HepG2 (cell line): ENCODE measurements around the gene MCC. TPM values are rescaled to one million over a fixed set of nuclear protein-coding genes. Genes with fewer than 3 reads are reported as not detected.

Source experiments
- ATAC-seq: fragments of 200-7000 bp; cut with Tn5 transposase; 3 replicates; pipeline ENCODE4 v1.9.1; 2020; ENCODE audit warnings: mild to moderate bottlenecking, moderate library complexity
- BruUV-seq: library from RNA; stranded (reverse); fragments of 400-500 nt; replicated peaks from 2 replicates; lab custom pipeline; 2021; lab: Mats Ljungman, UMichigan
- CTCF ChIA-PET: fragments of 300-600 bp; formaldehyde crosslinking; extraction: SDS; loops from one replicate; lab custom pipeline; 2021; ENCODE audit warnings: low total read pairs, inconsistent platforms, low intra/inter-chr PET ratio; lab: Yijun Ruan, JAX
- POLR2A ChIA-PET: fragments of 350-600 bp; sonication (Branson Sonifier 250); formaldehyde crosslinking; loops from one replicate; lab custom pipeline; 2020; ENCODE audit warnings: antibody characterized with exemption, inconsistent platforms; lab: Yijun Ruan, JAX
- DNase-seq: peaks from one replicate; pipeline ENCODE4 v3.0.0-alpha.2; 2015; ENCODE audit warnings: low spot score
- FAIRE-seq: peaks from 3 replicates; lab custom pipeline; 2011; peaks lifted over from hg19 to GRCh38; lab: Jason Lieb, UNC
- H2AFZ ChIP-seq: one replicate; pipeline ENCODE4 v1.6.1; 2011; ENCODE audit warnings: low read length, inconsistent platforms
- H3K27ac ChIP-seq: fragments of 300-600 bp; 3 replicates; pipeline ENCODE4 v1.8.0; 2011; ENCODE audit warnings: mixed run types, mild to moderate bottlenecking, mixed read lengths, low read length, inconsistent platforms; ENCODE audit not compliant: insufficient read depth; ENCODE audit errors: extremely low read length
- H3K27me3 ChIP-seq, 2 experiments: fragments of 200-600 bp in 1 of 2; 2 replicates in 1 of 2; 3 replicates in 1 of 2; pipeline versions ENCODE4 v1.6.0 to v1.8.0; 2011; ENCODE audit warnings: low read length in 2 of 2, mild to moderate bottlenecking in 2 of 2, moderate library complexity in 2 of 2, inconsistent platforms in 1 of 2; ENCODE audit not compliant: insufficient read depth in 2 of 2, control insufficient read depth in 1 of 2
- H3K36me3 ChIP-seq, 2 experiments: fragments of 200-600 bp in 1 of 2; replicated peaks in 1 of 2; 2 replicates in 1 of 2; 3 replicates in 1 of 2; pipeline versions ENCODE4 v1.5.1 to v1.8.0; 2011; ENCODE audit warnings: low read length in 2 of 2, inconsistent platforms in 1 of 2; ENCODE audit not compliant: insufficient read depth in 2 of 2, control insufficient read depth in 1 of 2
- H3K4me1 ChIP-seq: 2 replicates; pipeline ENCODE4 v1.5.1; 2012; ENCODE audit warnings: low read length, inconsistent platforms; ENCODE audit not compliant: insufficient read depth
- H3K4me2 ChIP-seq: 2 replicates; pipeline ENCODE4 v1.6.0; 2011; ENCODE audit warnings: low read depth, low read length, inconsistent platforms
- H3K4me3 ChIP-seq, 3 experiments: fragments of 200-600 bp in 1 of 3; sonication (generic), shearing (Covaris generic) in 1 of 3; replicated peaks in 1 of 3; 2 replicates each; pipeline ENCODE4 v1.5.1; 2011 to 2016; ENCODE audit warnings: low read length in 3 of 3, inconsistent platforms in 2 of 3, low read depth in 2 of 3, mild to moderate bottlenecking in 2 of 3, control low read depth in 1 of 3, mixed read lengths in 1 of 3; ENCODE audit not compliant: insufficient read depth in 1 of 3
- H3K79me2 ChIP-seq: one replicate; pipeline ENCODE4 v1.6.1; 2011; ENCODE audit warnings: low read length, inconsistent platforms; ENCODE audit not compliant: insufficient read depth
- H3K9ac ChIP-seq: 2 replicates; pipeline ENCODE4 v1.6.0; 2011; ENCODE audit warnings: mild to moderate bottlenecking, low read depth, low read length, inconsistent platforms; ENCODE audit not compliant: insufficient read depth
- H3K9me3 ChIP-seq: 2 replicates; pipeline ENCODE4 v1.5.1; 2012; ENCODE audit warnings: mild to moderate bottlenecking, low read length
- H4K20me1 ChIP-seq: 2 replicates; pipeline ENCODE4 v1.6.0; 2011; ENCODE audit warnings: inconsistent platforms, mild to moderate bottlenecking, low read length, moderate library complexity; ENCODE audit not compliant: insufficient read depth
- MAZ ChIP-seq, 2 experiments: sonication (generic) in 1 of 2; formaldehyde crosslinking in 1 of 2; IDR thresholded peaks; 2 replicates each; pipeline versions ENCODE4 v1.5.0 to v1.6.1; 2012 to 2020; ENCODE audit warnings: low read depth in 2 of 2, mild to moderate bottlenecking in 2 of 2, borderline replicate concordance in 1 of 2, improper control_type of control experiment in 1 of 2, low read length in 1 of 2, missing genetic modification reagents in 1 of 2, moderate library complexity in 1 of 2
- REPIN1 ChIP-seq: sonication (generic); formaldehyde crosslinking; IDR thresholded peaks from 2 replicates; pipeline ENCODE4 v1.8.0; 2022; ENCODE audit warnings: missing genetic modification reagents, low read depth, mild to moderate bottlenecking, borderline replicate concordance
- SMARCE1 ChIP-seq: fragments of 450-650 bp; IDR thresholded peaks from 2 replicates; pipeline ENCODE4 v1.6.1; 2017; ENCODE audit warnings: borderline replicate concordance
- TBP ChIP-seq: sonication (generic); formaldehyde crosslinking; IDR thresholded peaks from 2 replicates; pipeline ENCODE4 v1.5.0; 2020; ENCODE audit warnings: missing genetic modification reagents
- TMF1 ChIP-seq: sonication (generic); formaldehyde crosslinking; IDR thresholded peaks from 2 replicates; pipeline ENCODE4 v1.8.1; 2022; ENCODE audit warnings: low read depth, missing genetic modification reagents
- ZNF609 ChIP-seq: sonication (generic); formaldehyde crosslinking; IDR thresholded peaks from 2 replicates; pipeline ENCODE4 v1.4.0; 2020; ENCODE audit warnings: mild to moderate bottlenecking, missing genetic modification reagents, borderline replicate concordance
- WGBS: methylation state at CpG from one replicate; pipeline ENCODE4 v1.1.6; 2017; ENCODE audit warnings: low lambda C conversion rate; 5-methylcytosine and 5-hydroxymethylcytosine counted together
- in situ Hi-C: cut with HindIII; loops from 2 replicates; pipeline ENCODE4 v1.10.0; 2017; ENCODE audit warnings: low pct_unique_long_range_greater_than_20kb; ENCODE audit not compliant: extremely low pct_ligation_motif_present
- intact Hi-C: fragments of 100-400 bp; cut with micrococcal nuclease; formaldehyde crosslinking; loops from one replicate; pipeline ENCODE4 v1.10.0; 2022; ENCODE audit not compliant: unreplicated experiment
- polyA plus RNA-seq, 8 experiments: library from polyadenylated mRNA; depleted of rRNA in 3 of 8; stranded (reverse) in 7 of 8; unstranded in 1 of 8; fragments of >200 nt; fragmentation: Illumina TruSeq in 4 of 8; extraction: Trizol in 4 of 8; gene quantifications; 2 replicates each; pipeline versions ENCODE4 v1.2.1 to v1.2.3, GENCODE V29; 2011 to 2016; ENCODE audit warnings: low read depth in 4 of 8, missing spikeins in 1 of 8, mixed read lengths in 1 of 8; ENCODE audit not compliant: insufficient read depth in 1 of 8
- total RNA-seq, 5 experiments: library from RNA; depleted of rRNA; stranded (reverse); fragments of >200 nt; fragmentation: Illumina TruSeq; extraction: Trizol; gene quantifications; 2 replicates each; pipeline ENCODE4 v1.2.3, GENCODE V29; 2016; ENCODE audit warnings: low read depth in 1 of 5
- TF ChIP-seq, protein P1 (sequence below): IDR thresholded peaks from 2 replicates; pipeline ENCODE4 v1.6.1; 2016; ENCODE audit warnings: low read depth, control low read depth

Gene MCC
- total and polyA plus RNA-seq, 2 of the 13 experiments (the other 11 are each of a cell fraction or from before 2014, with no cell fraction given): 0.55 to 2.4 TPM

DNA sequence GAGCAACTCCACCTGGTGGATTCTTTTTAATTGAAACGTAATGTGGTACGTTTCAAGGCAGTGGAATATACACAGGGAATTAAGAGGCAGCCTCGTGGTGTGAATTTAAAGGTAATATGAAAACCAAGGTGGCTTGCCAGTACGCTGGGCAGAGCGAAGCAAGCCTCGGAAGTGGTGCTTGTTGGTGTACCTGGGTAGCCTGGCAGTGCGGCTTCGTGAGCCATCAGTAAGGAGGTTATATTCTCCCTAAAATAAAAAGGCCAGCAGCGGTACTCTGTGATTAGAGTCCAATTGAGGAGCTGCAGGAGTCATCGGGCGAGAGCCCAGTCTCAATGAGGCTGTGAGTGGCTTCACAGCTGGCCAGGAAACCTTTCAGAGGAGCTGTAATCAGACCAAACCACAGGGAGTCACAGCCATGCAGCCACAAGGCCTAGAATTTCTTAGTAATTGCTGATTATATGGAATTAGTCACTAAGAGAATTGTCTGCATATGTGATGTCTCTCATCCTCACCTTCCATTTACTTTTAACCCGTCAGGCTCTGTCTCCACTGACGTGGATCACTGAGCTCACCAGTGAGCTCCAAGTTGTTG is 454.0 kb downstream of the MCC start:
- BruUV-seq: no TSS peak
- H4K20me1 ChIP-seq: no peaks in the 10 kb centered on the region
- no peak for TF ChIP-seq REPIN1 (CRISPR knock-in tag)
- no peak for TF ChIP-seq ZNF609 (CRISPR knock-in tag)
- TF ChIP-seq, protein P1, sequence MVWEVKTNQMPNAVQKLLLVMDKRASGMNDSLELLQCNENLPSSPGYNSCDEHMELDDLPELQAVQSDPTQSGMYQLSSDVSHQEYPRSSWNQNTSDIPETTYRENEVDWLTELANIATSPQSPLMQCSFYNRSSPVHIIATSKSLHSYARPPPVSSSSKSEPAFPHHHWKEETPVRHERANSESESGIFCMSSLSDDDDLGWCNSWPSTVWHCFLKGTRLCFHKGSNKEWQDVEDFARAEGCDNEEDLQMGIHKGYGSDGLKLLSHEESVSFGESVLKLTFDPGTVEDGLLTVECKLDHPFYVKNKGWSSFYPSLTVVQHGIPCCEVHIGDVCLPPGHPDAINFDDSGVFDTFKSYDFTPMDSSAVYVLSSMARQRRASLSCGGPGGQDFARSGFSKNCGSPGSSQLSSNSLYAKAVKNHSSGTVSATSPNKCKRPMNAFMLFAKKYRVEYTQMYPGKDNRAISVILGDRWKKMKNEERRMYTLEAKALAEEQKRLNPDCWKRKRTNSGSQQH (CRISPR knock-in tag): no peak
- no peak for TF ChIP-seq MAZ (IDR thresholded peaks at IDR 0.05; ENCODE audit: borderline replicate concordance, low read depth, low read length)
- no peak for TF ChIP-seq MAZ (CRISPR knock-in tag; IDR thresholded peaks at IDR 0.05; ENCODE audit: low read depth)
- TF ChIP-seq TMF1 (CRISPR knock-in tag): no peak
- no peak for TF ChIP-seq TBP
- no peak for TF ChIP-seq SMARCE1
- TF ChIP-seq, all 625 proteins: peak for 0
- 85% methylated on average over 13 of the region's 13 CpGs for WGBS
- Histone ChIP-seq H3K27ac (no peak overlapping the region), H3K4me3 (no peak overlapping the region), H3K4me2 (no peak overlapping the region), H3K9me3 (no peaks in the 10 kb centered on the region), H2AFZ (no peak overlapping the region), H3K27me3 (no peaks in the 10 kb centered on the region), H3K4me1 (no peaks in the 10 kb centered on the region), H3K79me2 (no peaks in the 10 kb centered on the region), H3K9ac (no peak overlapping the region), H3K36me3 (no peaks in the 10 kb centered on the region)
- ATAC-seq (no peak; the same call in 1 of the 3 replicates), DNase-seq (no peak), FAIRE-seq (no peak)
- in situ Hi-C loops: loop anchor here (25.0 kb wide), 1 partner anchor 478 kb away; the partner anchor contains the start of gene YTHDC2
- intact Hi-C loops: loop anchor here (5.0 kb wide), 1 partner anchor 37 kb away; no protein-coding TSS in a partner anchor
- POLR2A ChIA-PET: no interaction called here
- CTCF ChIA-PET: interaction anchor here (1.2 kb wide), 1 partner anchor 38 kb away, joined by 3 read pairs; no protein-coding TSS in a partner anchor
